AG09309 (cell line): Measurements from ENCODE around the gene SHB.

Experiments
- DNase-seq: peaks from one replicate; pipeline ENCODE4 v3.0.0-alpha.2; 2010; ENCODE audit warnings: low read depth
- H3K4me3 ChIP-seq: 2 replicates; pipeline ENCODE4 v1.5.1; 2011; ENCODE audit warnings: mild to moderate bottlenecking, low read depth, low read length, moderate library complexity; ENCODE audit not compliant: control insufficient read depth
- TF ChIP-seq, protein P1 (sequence below): IDR thresholded peaks from 2 replicates; pipeline ENCODE4 v1.5.1; 2011; ENCODE audit warnings: mild to moderate bottlenecking, low read depth, low read length, inconsistent platforms; ENCODE audit not compliant: insufficient read depth, control insufficient read depth; ENCODE audit errors: missing control alignments

SHB gene

DNA sequence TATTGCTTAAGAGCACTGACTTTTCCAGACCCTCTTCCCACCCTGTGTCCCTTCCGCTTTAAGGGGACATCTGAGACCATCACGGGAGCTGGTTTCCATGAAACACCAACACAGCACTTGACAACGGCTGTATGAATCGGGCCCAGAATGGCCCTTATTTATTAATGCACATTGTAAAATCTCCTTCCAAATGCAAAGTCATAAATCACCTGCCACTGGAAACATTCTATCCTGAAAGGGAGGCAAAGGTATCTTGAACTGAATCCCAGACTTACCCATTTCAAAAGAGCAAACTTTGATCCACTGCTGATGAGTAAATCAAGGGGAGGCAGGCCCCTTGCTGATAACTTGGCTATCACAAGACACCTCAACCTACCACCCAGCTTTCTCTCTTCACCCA, 37.4 kb downstream of the SHB start:
- DNase-seq: no peak
- H3K4me3 ChIP-seq: no peak overlapping the region
- TF ChIP-seq, protein P1, sequence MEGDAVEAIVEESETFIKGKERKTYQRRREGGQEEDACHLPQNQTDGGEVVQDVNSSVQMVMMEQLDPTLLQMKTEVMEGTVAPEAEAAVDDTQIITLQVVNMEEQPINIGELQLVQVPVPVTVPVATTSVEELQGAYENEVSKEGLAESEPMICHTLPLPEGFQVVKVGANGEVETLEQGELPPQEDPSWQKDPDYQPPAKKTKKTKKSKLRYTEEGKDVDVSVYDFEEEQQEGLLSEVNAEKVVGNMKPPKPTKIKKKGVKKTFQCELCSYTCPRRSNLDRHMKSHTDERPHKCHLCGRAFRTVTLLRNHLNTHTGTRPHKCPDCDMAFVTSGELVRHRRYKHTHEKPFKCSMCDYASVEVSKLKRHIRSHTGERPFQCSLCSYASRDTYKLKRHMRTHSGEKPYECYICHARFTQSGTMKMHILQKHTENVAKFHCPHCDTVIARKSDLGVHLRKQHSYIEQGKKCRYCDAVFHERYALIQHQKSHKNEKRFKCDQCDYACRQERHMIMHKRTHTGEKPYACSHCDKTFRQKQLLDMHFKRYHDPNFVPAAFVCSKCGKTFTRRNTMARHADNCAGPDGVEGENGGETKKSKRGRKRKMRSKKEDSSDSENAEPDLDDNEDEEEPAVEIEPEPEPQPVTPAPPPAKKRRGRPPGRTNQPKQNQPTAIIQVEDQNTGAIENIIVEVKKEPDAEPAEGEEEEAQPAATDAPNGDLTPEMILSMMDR: no peak

GRCh38 chr9:38030658-38031057, 38.4 kb downstream of the SHB start:
- no peak for DNase-seq
- H3K4me3 ChIP-seq: no peak overlapping the region
- TF ChIP-seq, protein P1: no peak

DNA sequence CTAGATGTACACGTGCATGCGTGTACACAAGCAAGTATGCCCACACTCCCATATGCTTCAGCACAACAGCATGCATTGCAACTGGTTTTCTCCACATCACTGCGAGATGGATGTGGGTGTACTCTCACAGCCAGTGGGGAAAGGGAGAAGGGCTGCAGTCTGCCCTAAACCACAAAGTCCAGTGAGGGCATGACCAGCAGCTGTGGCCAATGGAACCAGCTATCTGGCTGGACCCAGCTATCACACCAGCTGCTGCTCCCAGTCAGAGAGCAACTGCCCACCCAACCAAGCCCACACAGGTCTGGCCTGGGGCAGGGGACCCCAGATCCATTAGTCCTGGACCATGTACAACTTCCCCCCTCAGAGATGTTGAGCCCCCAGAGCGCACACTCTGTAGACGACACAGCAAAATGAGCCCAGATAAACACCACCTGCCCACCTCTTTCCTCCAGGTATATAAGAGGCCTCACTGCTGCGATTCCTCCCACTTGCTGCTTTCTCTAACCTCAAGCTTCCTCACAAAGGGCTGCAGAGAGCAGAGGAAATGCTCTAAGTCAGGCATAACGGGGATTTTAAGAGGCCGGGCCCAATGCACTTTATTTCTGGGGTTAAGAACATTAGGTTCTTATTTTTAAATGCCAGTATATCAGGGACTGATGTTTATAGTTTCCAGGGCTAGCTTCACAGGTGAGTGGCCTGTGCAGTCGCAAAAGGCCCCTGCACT, 39.0 kb downstream of the SHB start:
- no peak overlapping the region for H3K4me3 ChIP-seq
- TF ChIP-seq, protein P1: no peak
- no peak for DNase-seq

- TF ChIP-seq, protein P1: no peak
- no peak for DNase-seq
- H3K4me3 ChIP-seq: no peak overlapping the region
Measured at GRCh38 chr9:38027714-38028113, 41.3 kb downstream of the SHB start.

DNA sequence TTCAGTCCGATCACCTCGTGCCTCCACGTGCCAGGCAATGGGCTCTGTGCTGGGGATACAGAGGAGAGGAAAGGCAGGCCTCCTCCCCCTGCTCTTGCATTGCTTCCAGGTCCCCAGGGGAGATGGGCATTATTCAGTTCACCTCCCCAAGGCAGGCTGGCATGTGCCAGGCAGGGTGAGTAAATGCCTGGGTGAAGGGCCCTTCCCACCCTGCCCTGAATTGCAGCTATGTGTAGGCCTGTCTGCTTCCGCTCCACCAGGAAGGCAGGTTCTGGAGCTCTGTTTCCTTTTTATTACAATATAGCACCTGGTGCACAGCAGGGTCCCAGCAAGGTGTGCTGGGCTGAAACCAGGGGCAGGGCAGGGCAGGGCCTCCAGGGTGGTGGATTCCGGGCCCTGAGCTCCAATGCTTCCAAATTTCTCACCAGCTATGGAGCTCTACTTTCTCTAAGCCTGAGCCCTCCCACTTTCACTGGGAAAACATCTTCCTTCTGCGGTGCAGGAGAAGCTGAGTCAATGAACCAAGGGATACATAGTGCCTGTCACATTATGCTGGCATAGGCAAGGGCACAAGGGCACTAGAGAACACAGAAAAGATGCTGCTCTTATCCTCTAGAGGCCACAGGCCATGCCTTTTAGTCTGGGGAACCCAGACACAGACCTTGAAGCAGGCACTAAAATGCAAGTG, 42.0 kb downstream of the SHB start:
- no peak overlapping the region for H3K4me3 ChIP-seq
- DNase-seq: no peak
- TF ChIP-seq, protein P1: no peak

DNA sequence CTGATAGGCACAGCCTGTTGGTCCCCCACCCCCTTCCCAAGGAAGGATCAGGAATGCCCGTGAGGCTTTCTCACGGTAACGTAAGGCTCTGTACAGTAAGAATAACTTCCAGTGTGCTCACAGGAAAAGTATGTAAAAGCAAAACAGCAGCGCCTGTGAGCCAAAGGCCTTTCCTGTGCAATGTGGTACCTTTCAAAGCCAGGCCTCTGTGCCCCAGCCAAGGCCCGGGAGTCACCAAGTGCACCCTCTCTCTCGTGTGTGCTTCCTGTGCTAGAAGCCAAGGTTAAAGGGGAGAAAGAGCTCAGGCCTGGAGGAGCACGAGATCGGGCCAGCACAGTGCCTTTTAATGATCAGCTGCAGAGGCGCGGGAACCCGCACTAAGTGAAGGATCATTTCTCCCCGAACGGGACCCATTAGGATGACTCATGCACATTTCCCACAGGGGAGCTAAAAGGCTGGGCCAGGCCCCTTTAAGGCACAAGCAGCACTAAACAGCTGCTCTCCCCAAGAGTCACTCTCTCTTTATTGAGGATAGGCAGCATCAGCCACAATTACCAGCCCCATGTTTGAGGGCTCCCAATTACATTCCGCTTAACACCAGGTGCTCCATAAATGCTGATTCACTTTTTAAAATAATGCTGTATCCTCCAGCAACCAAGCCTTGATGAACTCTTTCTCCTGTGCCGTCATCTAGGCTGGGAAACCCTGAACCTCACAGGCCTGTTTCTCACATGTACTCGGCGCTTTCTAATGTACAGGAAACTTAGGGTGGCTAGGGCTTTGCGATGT, 42.8 kb downstream of the SHB start:
- TF ChIP-seq, protein P1: no peak
- peak; percentile 79 for DNase-seq
- H3K4me3 ChIP-seq: no peak overlapping the region
